Epithelial cell of esophagus (primary cell): ENCODE measurements around the gene HDDC3.

Source experiments
- DNase-seq: peaks from one replicate; pipeline ENCODE4 v3.0.0; 2010; ENCODE audit warnings: low read depth
- H3K4me3 ChIP-seq: 2 replicates; pipeline ENCODE4 v1.5.1; 2011; ENCODE audit warnings: mild to moderate bottlenecking, low read length, control low read depth
- TF ChIP-seq, protein P1 (sequence below): IDR thresholded peaks from 2 replicates; pipeline ENCODE4 v1.5.1; 2011; ENCODE audit warnings: low read depth, mild to moderate bottlenecking, low read length, control low read depth, inconsistent platforms; ENCODE audit not compliant: insufficient read depth; ENCODE audit errors: missing control alignments

Gene HDDC3, protein sequence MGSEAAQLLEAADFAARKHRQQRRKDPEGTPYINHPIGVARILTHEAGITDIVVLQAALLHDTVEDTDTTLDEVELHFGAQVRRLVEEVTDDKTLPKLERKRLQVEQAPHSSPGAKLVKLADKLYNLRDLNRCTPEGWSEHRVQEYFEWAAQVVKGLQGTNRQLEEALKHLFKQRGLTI

DNA sequence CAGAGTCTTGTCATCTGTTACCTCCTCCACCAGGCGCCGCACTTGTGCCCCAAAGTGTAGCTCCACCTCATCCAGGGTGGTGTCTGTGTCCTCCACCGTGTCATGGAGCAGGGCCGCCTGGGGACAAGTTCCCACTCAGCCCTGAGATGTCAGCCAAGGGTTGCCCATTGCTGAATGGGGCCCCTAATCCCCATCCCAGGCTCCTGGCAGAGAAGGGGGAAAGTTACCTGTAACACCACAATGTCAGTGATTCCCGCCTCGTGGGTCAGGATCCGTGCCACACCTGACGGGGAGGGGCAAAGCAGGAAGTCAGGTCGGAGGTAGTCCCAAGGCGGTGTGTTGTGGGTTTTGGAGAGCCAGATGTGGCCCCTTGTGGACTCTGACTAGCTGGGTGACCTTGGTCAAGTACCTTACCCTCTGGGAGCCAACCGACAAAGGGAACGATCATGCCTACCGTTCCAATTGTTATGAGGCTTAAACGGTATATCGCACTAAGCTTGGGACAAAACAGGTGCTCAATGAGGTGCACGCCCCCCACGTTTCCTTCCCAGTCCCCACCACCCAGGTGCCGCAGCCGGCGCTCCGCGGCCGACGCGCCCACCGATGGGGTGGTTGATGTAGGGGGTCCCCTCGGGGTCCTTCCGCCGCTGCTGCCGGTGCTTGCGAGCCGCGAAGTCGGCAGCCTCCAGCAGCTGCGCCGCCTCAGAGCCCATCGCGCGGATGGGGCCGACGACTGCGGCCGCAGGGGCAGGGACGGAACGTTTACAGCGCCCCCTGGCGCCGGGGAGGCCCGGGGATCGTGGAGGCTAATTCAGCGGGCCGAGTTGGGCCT is at the start of gene HDDC3:
Gene HDDC3, minus strand, starts transcription at position 722 of the 832 bp plus-strand sequence. Its CDS starts 9 bp downstream, at position 713.
- DNase-seq: peak; percentile 89
- H3K4me3 ChIP-seq: peak within 1 kb of the TSS; percentile 97
- TF ChIP-seq, protein P1, sequence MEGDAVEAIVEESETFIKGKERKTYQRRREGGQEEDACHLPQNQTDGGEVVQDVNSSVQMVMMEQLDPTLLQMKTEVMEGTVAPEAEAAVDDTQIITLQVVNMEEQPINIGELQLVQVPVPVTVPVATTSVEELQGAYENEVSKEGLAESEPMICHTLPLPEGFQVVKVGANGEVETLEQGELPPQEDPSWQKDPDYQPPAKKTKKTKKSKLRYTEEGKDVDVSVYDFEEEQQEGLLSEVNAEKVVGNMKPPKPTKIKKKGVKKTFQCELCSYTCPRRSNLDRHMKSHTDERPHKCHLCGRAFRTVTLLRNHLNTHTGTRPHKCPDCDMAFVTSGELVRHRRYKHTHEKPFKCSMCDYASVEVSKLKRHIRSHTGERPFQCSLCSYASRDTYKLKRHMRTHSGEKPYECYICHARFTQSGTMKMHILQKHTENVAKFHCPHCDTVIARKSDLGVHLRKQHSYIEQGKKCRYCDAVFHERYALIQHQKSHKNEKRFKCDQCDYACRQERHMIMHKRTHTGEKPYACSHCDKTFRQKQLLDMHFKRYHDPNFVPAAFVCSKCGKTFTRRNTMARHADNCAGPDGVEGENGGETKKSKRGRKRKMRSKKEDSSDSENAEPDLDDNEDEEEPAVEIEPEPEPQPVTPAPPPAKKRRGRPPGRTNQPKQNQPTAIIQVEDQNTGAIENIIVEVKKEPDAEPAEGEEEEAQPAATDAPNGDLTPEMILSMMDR: peak; percentile 81

DNA sequence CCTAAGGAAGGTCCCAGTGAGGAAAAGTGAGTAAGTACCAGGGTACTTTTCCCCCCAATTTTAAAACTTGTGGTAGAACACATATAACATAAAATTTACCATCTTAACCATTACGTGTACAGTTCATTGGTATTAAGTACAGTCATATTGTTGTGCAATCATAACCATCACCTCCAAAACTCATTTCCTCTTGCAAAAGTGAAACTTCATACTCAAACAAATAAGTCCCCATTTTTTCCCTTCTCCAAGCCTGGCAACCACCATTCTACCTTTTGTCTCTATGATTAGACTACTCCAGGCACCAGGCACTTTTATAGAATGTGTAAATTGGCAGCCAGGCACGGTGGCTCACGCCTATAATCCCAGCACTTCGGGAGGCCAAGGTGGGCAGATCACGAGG is 49.8 kb upstream of the HDDC3 start:
- TF ChIP-seq, protein P1: no peak
- H3K4me3 ChIP-seq: no peak overlapping the region
- DNase-seq: peak; percentile 77

DNA sequence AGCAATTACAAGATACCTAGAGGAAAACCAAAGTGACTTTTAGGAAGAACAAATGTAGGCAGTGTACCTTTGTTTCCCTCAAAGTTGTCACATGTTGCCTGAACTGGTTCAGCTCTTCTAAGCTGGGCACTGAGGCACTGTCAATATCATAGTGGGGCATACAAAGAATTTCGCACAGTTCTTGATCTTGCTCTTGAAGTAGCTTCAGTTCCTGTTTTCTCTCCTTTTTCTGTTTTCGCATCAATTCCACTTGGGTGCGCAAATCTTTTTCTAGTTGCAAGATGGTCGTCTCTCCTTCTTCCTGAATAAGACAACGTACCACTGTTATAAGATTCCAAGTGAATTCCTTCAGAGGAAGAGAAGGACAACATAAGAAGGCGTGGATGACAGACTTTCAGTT is 49.3 kb upstream of the HDDC3 start:
- H3K4me3 ChIP-seq: no peak overlapping the region
- DNase-seq: no peak
- TF ChIP-seq, protein P1: no peak

DNA sequence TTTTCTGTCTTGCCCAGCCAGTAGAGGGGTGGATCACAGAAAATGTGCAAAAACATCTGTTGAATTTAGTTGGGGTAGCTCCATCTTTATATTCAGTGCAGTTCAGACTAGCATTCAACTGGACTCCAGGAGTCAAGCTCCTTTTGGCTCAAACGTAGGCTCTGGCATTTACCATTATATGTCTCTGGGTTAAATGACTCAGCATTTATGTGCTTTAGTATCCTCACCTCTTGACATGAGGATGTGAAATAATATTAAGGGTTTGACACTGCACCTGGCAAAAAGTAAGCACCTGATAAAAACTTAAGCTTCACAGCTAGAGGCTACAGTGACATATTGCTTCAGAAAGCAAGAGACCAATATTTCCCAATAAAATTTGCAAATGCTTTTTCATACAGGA is 47.2 kb upstream of the HDDC3 start:
- no peak overlapping the region for H3K4me3 ChIP-seq
- no peak for DNase-seq
- TF ChIP-seq, protein P1: no peak

DNA sequence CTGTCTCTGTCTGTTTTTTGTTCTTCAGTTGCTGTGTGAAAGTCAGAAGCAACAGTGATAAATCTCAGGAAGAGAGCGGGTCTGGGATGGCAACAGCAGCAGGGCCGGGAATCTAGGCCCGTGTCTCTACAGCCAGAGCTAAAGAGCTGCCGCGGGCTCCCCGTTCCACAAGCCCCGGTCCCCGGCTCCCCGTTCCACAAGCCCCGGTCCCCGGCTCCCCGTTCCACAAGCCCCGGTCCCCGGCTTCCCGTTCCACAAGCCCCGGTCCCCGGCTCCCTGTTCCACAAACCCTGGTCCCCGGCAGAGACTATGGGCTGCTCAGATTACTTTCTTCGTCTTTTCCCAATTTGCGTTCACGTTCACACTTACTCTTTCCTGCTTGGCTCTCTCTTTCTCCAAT is 41.9 kb upstream of the HDDC3 start:
- DNase-seq: no peak
- H3K4me3 ChIP-seq: no peak overlapping the region
- TF ChIP-seq, protein P1: no peak

DNA sequence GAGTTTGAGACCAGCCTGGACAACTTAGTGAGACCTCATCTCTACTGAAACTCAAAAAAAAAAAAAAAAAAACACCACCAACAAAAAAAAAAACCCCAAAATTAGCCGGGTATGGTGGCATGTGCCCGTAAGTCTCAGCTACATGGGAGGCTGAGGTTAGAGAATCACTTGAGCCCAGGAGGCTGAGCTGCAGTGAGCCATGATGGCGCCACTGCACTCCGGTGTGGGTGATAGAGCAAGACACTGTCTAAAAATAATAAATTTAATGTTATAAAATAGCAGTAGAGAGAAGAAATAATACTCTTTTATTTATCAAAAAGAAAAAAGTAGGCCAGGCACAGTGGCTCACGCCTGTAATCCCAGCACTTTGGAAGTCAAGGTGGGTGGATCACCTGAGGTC is 39.8 kb upstream of the HDDC3 start:
- no peak overlapping the region for H3K4me3 ChIP-seq
- TF ChIP-seq, protein P1: no peak
- DNase-seq: no peak
